Endodermal cell (in vitro differentiated cells): Measurements from ENCODE around the gene SDK1. TPM values are rescaled to one million over a fixed set of nuclear protein-coding genes. Genes with fewer than 3 reads are reported as not detected.

Experiments
- DNase-seq: peaks from one replicate; pipeline ENCODE4 v3.0.0-alpha.2; 2017
- H3K27ac ChIP-seq: 2 replicates; pipeline ENCODE4 v1.5.1; 2013; ENCODE audit warnings: mild to moderate bottlenecking, low read depth, low read length, moderate library complexity
- H3K27me3 ChIP-seq: 2 replicates; pipeline ENCODE4 v1.6.1; 2013; ENCODE audit warnings: mild to moderate bottlenecking, low read length, moderate library complexity; ENCODE audit not compliant: insufficient read depth, control insufficient read depth, poor library complexity, severe bottlenecking
- H3K36me3 ChIP-seq: 2 replicates; pipeline ENCODE4 v1.7.0; 2013; ENCODE audit warnings: mild to moderate bottlenecking, low read length, moderate library complexity; ENCODE audit not compliant: control insufficient read depth, insufficient read depth
- H3K4me1 ChIP-seq: one replicate; pipeline ENCODE4 v1.7.0; 2013; ENCODE audit warnings: low read length; ENCODE audit not compliant: control insufficient read depth, insufficient read depth
- H3K4me3 ChIP-seq: 2 replicates; pipeline ENCODE4 v1.5.1; 2013; ENCODE audit warnings: mild to moderate bottlenecking, low read length, moderate library complexity
- H3K9ac ChIP-seq: 2 replicates; pipeline ENCODE4 v1.6.1; 2013; ENCODE audit warnings: mild to moderate bottlenecking, low read length, moderate library complexity; ENCODE audit not compliant: poor library complexity, severe bottlenecking; ENCODE audit errors: extremely low read depth
- H3K9me3 ChIP-seq: 2 replicates; pipeline ENCODE4 v1.6.1; 2013; ENCODE audit warnings: mild to moderate bottlenecking, low read length, moderate library complexity; ENCODE audit not compliant: control insufficient read depth
- H3K27ac Mint-ChIP-seq: 2 replicates; pipeline ENCODE4 v1.8.0; 2020; ENCODE audit warnings: mixed read lengths
- H3K27me3 Mint-ChIP-seq: 2 replicates; pipeline ENCODE4 v1.8.0; 2021; ENCODE audit warnings: mild to moderate bottlenecking, mixed read lengths; ENCODE audit not compliant: insufficient read depth
- H3K36me3 Mint-ChIP-seq: 2 replicates; pipeline ENCODE4 v1.8.0; 2020; ENCODE audit warnings: low read depth, mixed read lengths
- H3K4me1 Mint-ChIP-seq: 2 replicates; pipeline ENCODE4 v1.8.0; 2020; ENCODE audit warnings: mixed read lengths
- H3K4me3 Mint-ChIP-seq: 2 replicates; pipeline ENCODE4 v1.8.0; 2020; ENCODE audit warnings: mild to moderate bottlenecking, moderate library complexity, mixed read lengths
- H3K9me3 Mint-ChIP-seq: 2 replicates; pipeline ENCODE4 v1.8.0; 2020; ENCODE audit warnings: mild to moderate bottlenecking, mixed read lengths
- CTCF ChIP-seq: fragments of 200-600 bp; sonication (generic); conservative IDR thresholded peaks from 2 replicates; pipeline ENCODE4 v1.5.0; 2021; ENCODE audit warnings: antibody characterized with exemption, mild to moderate bottlenecking
- WGBS, 2 experiments: methylation state at CpG; one replicate each; pipeline versions ENCODE4 v1.1.5 to v1.1.7; 2013; ENCODE audit warnings: missing lambda C conversion rate in 2 of 2, mixed read lengths in 1 of 2; ENCODE audit not compliant: insufficient coverage in 1 of 2, insufficient read length in 1 of 2; 5-methylcytosine and 5-hydroxymethylcytosine counted together
- total RNA-seq, 2 donors: library from RNA; stranded (reverse); fragmentation: NEBNext Ultra II Directional in 1 of 2; extraction: Animal tissue kit (Norgen Biotek cat#: 25700) in 1 of 2; gene quantifications; 2 replicates in 1 of 2; 3 replicates in 1 of 2; pipeline ENCODE4 v1.2.1, GENCODE V29; 2021

The SDK1 gene
- total RNA-seq, 2 donors from 2014 or later = 22.7 to 23.1 TPM

- no peaks in the 10 kb centered on the region for H3K27me3 ChIP-seq
- H3K27ac Mint-ChIP-seq = no peak overlapping the region
- TF ChIP-seq CTCF = no peak
- peaks cover 5% of the 10 kb centered on the region for H3K9me3 ChIP-seq
- no peaks in the 10 kb centered on the region for H3K4me1 ChIP-seq
- no peaks in the 10 kb centered on the region for H3K27me3 Mint-ChIP-seq
- H3K36me3 ChIP-seq = no peaks in the 10 kb centered on the region
- H3K4me1 Mint-ChIP-seq = peaks cover 3% of the 10 kb centered on the region
- H3K36me3 Mint-ChIP-seq = peaks cover 26% of the 10 kb centered on the region
- 90 to 91% methylated on average over 1 to 4 of the region's 4 CpGs for WGBS, 2 experiments
- no peak overlapping the region for H3K9ac ChIP-seq
- no peak overlapping the region for H3K27ac ChIP-seq
- H3K9me3 Mint-ChIP-seq = peaks cover 3% of the 10 kb centered on the region
- no peak overlapping the region for H3K4me3 Mint-ChIP-seq
- no peak for DNase-seq
- no peak overlapping the region for H3K4me3 ChIP-seq
Observed at GRCh38 chr7:4110438-4110837, 809.4 kb downstream of the SDK1 start.

DNA sequence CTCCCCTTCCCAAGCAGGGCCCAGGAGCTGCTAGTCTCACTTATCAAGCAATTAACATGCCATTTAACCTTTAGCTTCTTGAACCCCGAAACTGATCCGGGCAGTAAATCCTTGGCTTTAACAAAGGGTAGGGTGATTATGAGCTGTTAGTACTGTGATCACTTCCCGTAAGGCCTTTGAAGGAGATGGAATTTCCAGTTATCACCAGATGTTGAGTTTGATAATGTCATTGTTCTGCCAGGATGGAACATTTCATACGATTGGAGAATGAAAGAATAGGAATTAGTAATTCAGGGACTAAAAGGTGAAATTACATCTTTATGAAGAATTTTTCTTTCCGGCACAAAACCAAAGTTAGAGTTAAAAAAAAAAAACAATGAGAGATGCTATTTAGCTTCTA lies 810.1 kb downstream of the SDK1 start:
- no peak overlapping the region for H3K4me3 Mint-ChIP-seq
- Histone ChIP-seq H3K27me3 (no peaks in the 10 kb centered on the region), H3K4me3 (no peak overlapping the region), H3K27ac (no peak overlapping the region), H3K36me3 (no peaks in the 10 kb centered on the region), H3K9ac (no peak overlapping the region), H3K4me1 (no peaks in the 10 kb centered on the region), H3K9me3 (peaks cover 5% of the 10 kb centered on the region)
- H3K27me3 Mint-ChIP-seq = no peaks in the 10 kb centered on the region
- no peak for DNase-seq
- H3K27ac Mint-ChIP-seq = no peak overlapping the region
- peaks cover 30% of the 10 kb centered on the region for H3K36me3 Mint-ChIP-seq
- 79 to 95% methylated on average over 3 to 5 of the region's 5 CpGs for WGBS, 2 experiments
- H3K9me3 Mint-ChIP-seq = peaks cover 3% of the 10 kb centered on the region
- peaks cover 3% of the 10 kb centered on the region for H3K4me1 Mint-ChIP-seq
- TF ChIP-seq CTCF = no peak

GRCh38 chr7:4113271-4113670 lies 812.2 kb downstream of the SDK1 start:
- H3K9me3 Mint-ChIP-seq = peaks cover 3% of the 10 kb centered on the region
- no peaks in the 10 kb centered on the region for H3K27me3 Mint-ChIP-seq
- Histone ChIP-seq H3K27me3 (no peaks in the 10 kb centered on the region), H3K36me3 (no peaks in the 10 kb centered on the region), H3K9me3 (peaks cover 5% of the 10 kb centered on the region), H3K4me1 (no peaks in the 10 kb centered on the region), H3K9ac (no peak overlapping the region), H3K27ac (no peak overlapping the region), H3K4me3 (no peak overlapping the region)
- H3K4me1 Mint-ChIP-seq = no peaks in the 10 kb centered on the region
- TF ChIP-seq CTCF = no peak
- WGBS, 2 experiments = 94 to 95% methylated on average over 6 to 14 of the region's 14 CpGs
- peaks cover 32% of the 10 kb centered on the region for H3K36me3 Mint-ChIP-seq
- no peak overlapping the region for H3K27ac Mint-ChIP-seq
- H3K4me3 Mint-ChIP-seq = no peak overlapping the region
- DNase-seq = no peak
